Breast epithelium (tissue), 4 donors: ENCODE measurements around the gene MGAT1. TPM values are rescaled to one million over a fixed set of nuclear protein-coding genes. Genes with fewer than 3 reads are reported as not detected.
"Not testable (repeated sequence)": the region's sequence is repeated elsewhere in the genome, so short reads cannot be mapped to it uniquely, and the experiment has no call there.

Experiments
- DNase-seq, 2 donors: peaks; one replicate each; pipeline ENCODE4 v3.0.0-alpha.2; 2019; ENCODE audit warnings: low spot score in 2 of 2
- H3K27ac ChIP-seq, 2 donors: fragments of 200-600 bp; sonication (generic) in 1 of 2; one replicate each; pipeline ENCODE4 v1.5.1; 2016 to 2019; ENCODE audit warnings: mild to moderate bottlenecking in 1 of 2
- H3K27me3 ChIP-seq, 2 donors: fragments of 200-600 bp; sonication (generic) in 1 of 2; one replicate each; pipeline versions ENCODE4 v1.5.1 to v1.6.0; 2017 to 2019; ENCODE audit warnings: control low read depth in 1 of 2, mild to moderate bottlenecking in 1 of 2
- H3K36me3 ChIP-seq: fragments of 200-600 bp; one replicate; pipeline ENCODE4 v1.5.1; 2019
- H3K4me1 ChIP-seq, 2 donors: fragments of 200-600 bp; sonication (generic); one replicate each; pipeline ENCODE4 v1.5.1; 2016 to 2019; ENCODE audit warnings: control low read depth in 1 of 2
- H3K4me3 ChIP-seq, 3 donors: fragments of 200-600 bp; sonication (generic); 1 replicate in 2 of 3; 2 replicates in 1 of 3; pipeline ENCODE4 v1.5.1; 2016 to 2019; ENCODE audit warnings: mild to moderate bottlenecking in 3 of 3, moderate library complexity in 2 of 3
- H3K9me3 ChIP-seq, 2 donors: fragments of 200-600 bp; sonication (generic) in 1 of 2; one replicate each; pipeline ENCODE4 v1.5.1; 2016 to 2019; ENCODE audit warnings: control low read depth in 1 of 2
- CTCF ChIP-seq, 3 donors: fragments of 450-650 bp; IDR thresholded peaks; one replicate each; pipeline ENCODE4 v1.5.1; 2016 to 2017; ENCODE audit warnings: antibody characterized with exemption in 3 of 3, mild to moderate bottlenecking in 3 of 3, moderate library complexity in 3 of 3
- POLR2A ChIP-seq: fragments of 450-650 bp; IDR thresholded peaks from one replicate; pipeline ENCODE4 v1.6.1; 2016; ENCODE audit warnings: antibody characterized with exemption, mild to moderate bottlenecking, moderate library complexity
- POLR2AphosphoS5 ChIP-seq, 3 donors: sonication (generic); formaldehyde crosslinking; IDR thresholded peaks; one replicate each; pipeline ENCODE4 v1.6.1; 2017; ENCODE audit warnings: antibody characterized with exemption in 3 of 3
- intact Hi-C: fragments of 100-400 bp; cut with DNase I; formaldehyde crosslinking; loops from one replicate; pipeline ENCODE4 v1.15.1; 2023; ENCODE audit warnings: low total_unique reads
- total RNA-seq, 3 donors: library from RNA; depleted of rRNA; stranded (reverse); fragments of >200 nt; gene quantifications; one replicate each; pipeline ENCODE4 v1.1.0, GENCODE V29; 2016

The MGAT1 gene
- total RNA-seq, 3 donors from 2014 or later = 127 to 236 (median 163) TPM

GRCh38 chr5:180783340-180784052, 19.1 kb downstream of the MGAT1 start:
- no peaks in the 10 kb centered on the region for H3K36me3 ChIP-seq
- peaks cover 20 to 23% of the 10 kb centered on the region in 2 donors for H3K4me1 ChIP-seq
- intact Hi-C loops = loop anchor here (10.0 kb wide), 1 partner anchor 81 kb away; the partner anchor contains the start of gene ZFP62
- no peak for TF ChIP-seq POLR2AphosphoS5 (IDR thresholded peaks at IDR 0.05)
- TF ChIP-seq POLR2A = no peak
- no peak for TF ChIP-seq CTCF (IDR thresholded peaks at IDR 0.05)
- H3K27me3 ChIP-seq = no peaks in the 10 kb centered on the region
- no peak for DNase-seq
- H3K4me3 ChIP-seq = no peak overlapping the region
- H3K9me3 ChIP-seq = no peaks in the 10 kb centered on the region
- no peak overlapping the region for H3K27ac ChIP-seq

- Histone ChIP-seq H3K27ac (no peak overlapping the region), H3K9me3 (no peaks in the 10 kb centered on the region), H3K4me1 (peaks cover 20 to 23% of the 10 kb centered on the region in 2 donors), H3K27me3 (no peaks in the 10 kb centered on the region), H3K4me3 (no peak overlapping the region), H3K36me3 (no peaks in the 10 kb centered on the region)
- TF ChIP-seq POLR2AphosphoS5 (IDR thresholded peaks at IDR 0.05) = no peak
- no peak for TF ChIP-seq POLR2A
- intact Hi-C loops = loop anchor here (10.0 kb wide), 1 partner anchor 82 kb away; the partner anchor contains the start of gene ZFP62
- DNase-seq = no peak
Observed at GRCh38 chr5:180782748-180783147, 19.9 kb downstream of the MGAT1 start.

GRCh38 chr5:180781900-180782326, 20.7 kb downstream of the MGAT1 start:
- H3K4me1 ChIP-seq = peaks cover 18% of the 10 kb centered on the region in 2 donors
- not testable (repeated sequence) for H3K36me3 ChIP-seq, H3K4me3 ChIP-seq, H3K27me3 ChIP-seq, H3K9me3 ChIP-seq, DNase-seq, H3K27ac ChIP-seq
- intact Hi-C loops = loop anchor here (10.0 kb wide), 1 partner anchor 83 kb away; the partner anchor contains the start of gene ZFP62

- TF ChIP-seq CTCF (IDR thresholded peaks at IDR 0.05) (no peak), POLR2A (no peak), POLR2AphosphoS5 (IDR thresholded peaks at IDR 0.05) (no peak)
- DNase-seq = no peak
- H3K9me3 ChIP-seq = no peaks in the 10 kb centered on the region
- no peaks in the 10 kb centered on the region for H3K27me3 ChIP-seq
- peaks cover under 1 to 2% of the 10 kb centered on the region in 2 donors for H3K4me1 ChIP-seq
- no peak overlapping the region for H3K4me3 ChIP-seq
- no peak overlapping the region for H3K27ac ChIP-seq
- H3K36me3 ChIP-seq = no peaks in the 10 kb centered on the region
- intact Hi-C loops = loop anchor here (10.0 kb wide), 1 partner anchor 85 kb away; the partner anchor contains the start of gene ZFP62
Observed at GRCh38 chr5:180779985-180780610, 22.5 kb downstream of the MGAT1 start.

- H3K27ac ChIP-seq = no peak overlapping the region
Observed at GRCh38 chr5:180777475-180777874, 25.1 kb downstream of the MGAT1 start.

GRCh38 chr5:180776376-180776775, 26.2 kb downstream of the MGAT1 start:
- no peak for DNase-seq
- intact Hi-C loops = no loop called here
- H3K27me3 ChIP-seq = no peaks in the 10 kb centered on the region
- H3K9me3 ChIP-seq = peaks cover 6 to 11% of the 10 kb centered on the region in 2 donors
- H3K27ac ChIP-seq = no peak overlapping the region
- TF ChIP-seq CTCF (IDR thresholded peaks at IDR 0.05) (no peak), POLR2AphosphoS5 (IDR thresholded peaks at IDR 0.05) (no peak), POLR2A (no peak)
- no peak overlapping the region for H3K4me3 ChIP-seq
- no peaks in the 10 kb centered on the region for H3K4me1 ChIP-seq
- no peaks in the 10 kb centered on the region for H3K36me3 ChIP-seq

More at GRCh38 chr5:180777475-180777874, 25.1 kb downstream of the MGAT1 start:
- H3K27me3 ChIP-seq = no peaks in the 10 kb centered on the region
- no peak overlapping the region for H3K4me3 ChIP-seq
- H3K36me3 ChIP-seq = no peaks in the 10 kb centered on the region
- peaks cover 0 to under 1% of the 10 kb centered on the region in 2 donors for H3K9me3 ChIP-seq
- H3K4me1 ChIP-seq = no peaks in the 10 kb centered on the region
- no peak for TF ChIP-seq POLR2A
- DNase-seq = no peak
- intact Hi-C loops = no loop called here
